ENCODE results near the gene LCTL.
"Not testable (repeated sequence)": the region's sequence is repeated elsewhere in the genome, so short reads cannot be mapped to it uniquely, and the experiment has no call there.

The LCTL gene

GRCh38 chr15:66504563-66505429 is 61.0 kb downstream of the LCTL start, which contains the start of the genes RPL4 and ZWILCH:
TSS of gene RPL4 (minus strand) at chr15:66504855. CDS start at chr15:66504790, 65 bp downstream.
TSS of gene ZWILCH (plus strand) at chr15:66505326. CDS start at chr15:66505339, 13 bp downstream.
- Histone ChIP-seq H3K9ac (ENCODE audit: low read length) (peak within 1 kb of the TSS; percentile 99), H3K4me3 (ENCODE audit: low read length) (peak within 1 kb of the TSS; percentile 92), H3K4me2 (ENCODE audit: low read length) (peak within 1 kb of the TSS; percentile 94), H3K9me3 (ENCODE audit: insufficient read depth, low read length) (no peaks in the 10 kb centered on the region), H3K27me3 (ENCODE audit: low read depth, low read length) (no peaks in the 10 kb centered on the region), H3K79me2 (ENCODE audit: low read length) (peaks cover 74% of the 10 kb centered on the region), H2AFZ (ENCODE audit: low read depth, low read length) (peak within 1 kb of the TSS; percentile 100), H3K36me3 (replicated peaks; ENCODE audit: low read depth, low read length) (peaks cover 45% of the 10 kb centered on the region), H4K20me1 (ENCODE audit: insufficient read depth, low read length) (peaks cover 19% of the 10 kb centered on the region), H3K4me1 (ENCODE audit: low read length) (peaks cover 35% of the 10 kb centered on the region), H3K27ac (ENCODE audit: low read length) (peak within 1 kb of the TSS; percentile 83)
- TF ChIP-seq CTCF (IDR thresholded peaks at IDR 0.05; ENCODE audit: low read depth, low read length) (no peak), EZH2phosphoT487 (IDR thresholded peaks at IDR 0.05; ENCODE audit: low read depth) (no peak)

GRCh38 chr15:66503780-66504562 is 61.8 kb downstream of the LCTL start:
- Histone ChIP-seq H3K9ac (ENCODE audit: low read length) (peak overlapping the region; percentile 99), H3K4me1 (ENCODE audit: low read length) (peaks cover 35% of the 10 kb centered on the region), H3K9me3 (ENCODE audit: insufficient read depth, low read length) (no peaks in the 10 kb centered on the region), H3K36me3 (replicated peaks; ENCODE audit: low read depth, low read length) (peaks cover 52% of the 10 kb centered on the region), H2AFZ (ENCODE audit: low read depth, low read length) (no peak overlapping the region; the same call in 1 of the 2 replicates), H3K79me2 (ENCODE audit: low read length) (peaks cover 74% of the 10 kb centered on the region), H3K27ac (ENCODE audit: low read length) (peak overlapping the region; percentile 83), H4K20me1 (ENCODE audit: insufficient read depth, low read length) (peaks cover 21% of the 10 kb centered on the region), H3K4me2 (ENCODE audit: low read length) (peak overlapping the region; percentile 94), H3K4me3 (ENCODE audit: low read length) (peak overlapping the region; percentile 92), H3K27me3 (ENCODE audit: low read depth, low read length) (no peaks in the 10 kb centered on the region)
- TF ChIP-seq EZH2phosphoT487 (IDR thresholded peaks at IDR 0.05; ENCODE audit: low read depth), result no peak

- Histone ChIP-seq H3K9ac (ENCODE audit: low read length) (peak overlapping the region; percentile 99), H3K27ac (ENCODE audit: low read length) (peak overlapping the region; percentile 83), H3K79me2 (ENCODE audit: low read length) (peaks cover 69% of the 10 kb centered on the region), H3K36me3 (replicated peaks; ENCODE audit: low read depth, low read length) (peaks cover 60% of the 10 kb centered on the region), H3K4me1 (ENCODE audit: low read length) (peaks cover 30% of the 10 kb centered on the region), H3K4me3 (ENCODE audit: low read length) (peak overlapping the region; percentile 92), H4K20me1 (ENCODE audit: insufficient read depth, low read length) (peaks cover 29% of the 10 kb centered on the region), H3K4me2 (ENCODE audit: low read length) (peak overlapping the region; percentile 94)
- H3K9me3 ChIP-seq (ENCODE audit: insufficient read depth, low read length); H2AFZ ChIP-seq (ENCODE audit: low read depth, low read length); H3K27me3 ChIP-seq (ENCODE audit: low read depth, low read length): not testable (repeated sequence)
Measured at GRCh38 chr15:66503041-66503648, 62.7 kb downstream of the LCTL start.

GRCh38 chr15:66502491-66502890 is 63.3 kb downstream of the LCTL start:
- Histone ChIP-seq H4K20me1 (ENCODE audit: insufficient read depth, low read length) (peaks cover 32% of the 10 kb centered on the region), H3K27ac (ENCODE audit: low read length) (peak overlapping the region; percentile 83), H3K4me1 (ENCODE audit: low read length) (peaks cover 32% of the 10 kb centered on the region), H2AFZ (ENCODE audit: low read depth, low read length) (no peak overlapping the region), H3K9me3 (ENCODE audit: insufficient read depth, low read length) (no peaks in the 10 kb centered on the region), H3K79me2 (ENCODE audit: low read length) (peaks cover 64% of the 10 kb centered on the region), H3K36me3 (replicated peaks; ENCODE audit: low read depth, low read length) (peaks cover 61% of the 10 kb centered on the region), H3K4me2 (ENCODE audit: low read length) (peak overlapping the region; percentile 94), H3K9ac (ENCODE audit: low read length) (peak overlapping the region; percentile 99), H3K4me3 (ENCODE audit: low read length) (peak overlapping the region; percentile 92), H3K27me3 (ENCODE audit: low read depth, low read length) (no peaks in the 10 kb centered on the region)
- TF ChIP-seq EZH2phosphoT487 (IDR thresholded peaks at IDR 0.05; ENCODE audit: low read depth) (no peak), CTCF (IDR thresholded peaks at IDR 0.05; ENCODE audit: low read depth, low read length) (no peak)

GRCh38 chr15:66500346-66500745 is 65.5 kb downstream of the LCTL start:
- H3K4me3 ChIP-seq (ENCODE audit: low read length); H3K4me2 ChIP-seq (ENCODE audit: low read length); H2AFZ ChIP-seq (ENCODE audit: low read depth, low read length); H3K27me3 ChIP-seq (ENCODE audit: low read depth, low read length); H3K9ac ChIP-seq (ENCODE audit: low read length); H3K9me3 ChIP-seq (ENCODE audit: insufficient read depth, low read length): not testable (repeated sequence)
- peaks cover 32% of the 10 kb centered on the region for H4K20me1 ChIP-seq (ENCODE audit: insufficient read depth, low read length)
- peaks cover 65% of the 10 kb centered on the region for H3K79me2 ChIP-seq (ENCODE audit: low read length)
- peaks cover 71% of the 10 kb centered on the region for H3K36me3 ChIP-seq (replicated peaks; ENCODE audit: low read depth, low read length)
- 0 out of 2 replicates have a peak overlapping the region, but pooled peaks have one; percentile 2 for H3K27ac ChIP-seq (ENCODE audit: low read length)
- peaks cover 27% of the 10 kb centered on the region for H3K4me1 ChIP-seq (ENCODE audit: low read length)
